GM12878 (cell line): ENCODE measurements around the gene NRSN2. TPM values are rescaled to one million over a fixed set of nuclear protein-coding genes. Genes with fewer than 3 reads are reported as not detected.

Source experiments
- ATAC-seq: fragments of 200-7000 bp; cut with Tn5 transposase; 3 replicates; pipeline ENCODE4 v1.9.1; 2020; ENCODE audit warnings: mild to moderate bottlenecking, moderate library complexity
- BruUV-seq: library from RNA; stranded (reverse); fragments of 400-500 nt; replicated peaks from 2 replicates; lab custom pipeline; 2021; lab: Mats Ljungman, UMichigan
- CTCF ChIA-PET: fragments of 300-600 bp; sonication (Branson Sonifier 250); formaldehyde crosslinking; extraction: SDS; loops from one replicate; lab custom pipeline; 2021; ENCODE audit warnings: inconsistent platforms; lab: Yijun Ruan, JAX
- POLR2A ChIA-PET: fragments of 350-600 bp; formaldehyde crosslinking; extraction: SDS; loops from one replicate; lab custom pipeline; 2021; ENCODE audit warnings: inconsistent platforms; lab: Charles Lee
- RAD21 ChIA-PET: fragments of 300-600 bp; sonication (Branson Sonifier 250); formaldehyde crosslinking; loops from one replicate; lab custom pipeline; 2023; ENCODE audit warnings: antibody characterized with exemption; ENCODE audit not compliant: unreplicated experiment; lab: Charles Lee
- SMC1A ChIA-PET: fragments of 300-600 bp; sonication (Branson Sonifier 250); formaldehyde crosslinking; loops from one replicate; lab custom pipeline; 2023; ENCODE audit not compliant: unreplicated experiment, uncharacterized antibody; lab: Charles Lee
- DNase-seq: peaks from one replicate; pipeline ENCODE4 v3.0.0-alpha.2; 2011; ENCODE audit warnings: low read depth, low spot score
- FAIRE-seq: peaks from 3 replicates; lab custom pipeline; 2011; peaks lifted over from hg19 to GRCh38; lab: Jason Lieb, UNC
- H2AFZ ChIP-seq: 2 replicates; pipeline ENCODE4 v1.6.0; 2011; ENCODE audit warnings: low read depth, low read length, control low read depth; ENCODE audit not compliant: control insufficient read depth
- H3K27ac ChIP-seq: 2 replicates; pipeline ENCODE4 v1.5.1; 2011; ENCODE audit warnings: control low read depth; ENCODE audit not compliant: control insufficient read depth, insufficient read depth
- H3K27me3 ChIP-seq, 2 experiments: replicated peaks in 1 of 2; 2 replicates each; pipeline versions ENCODE4 v1.6.0 to v1.6.1; 2011; ENCODE audit warnings: low read length in 1 of 2; ENCODE audit not compliant: control insufficient read depth in 2 of 2, insufficient read depth in 2 of 2
- H3K36me3 ChIP-seq, 2 experiments: 2 replicates each; pipeline ENCODE4 v1.5.1; 2011; ENCODE audit warnings: low read length in 1 of 2; ENCODE audit not compliant: control insufficient read depth in 2 of 2, insufficient read depth in 2 of 2
- H3K4me1 ChIP-seq: 2 replicates; pipeline ENCODE4 v1.6.1; 2011; ENCODE audit warnings: mild to moderate bottlenecking, low read length, moderate library complexity, mixed read lengths; ENCODE audit not compliant: control insufficient read depth, insufficient read depth
- H3K4me2 ChIP-seq: 2 replicates; pipeline ENCODE4 v1.6.0; 2011; ENCODE audit warnings: control low read depth; ENCODE audit not compliant: control insufficient read depth, insufficient read depth
- H3K4me3 ChIP-seq: fragments of 200-600 bp; sonication (generic); 2 replicates; pipeline ENCODE4 v1.5.1; 2016
- H3K79me2 ChIP-seq: 2 replicates; pipeline ENCODE4 v1.6.0; 2011; ENCODE audit warnings: low read length; ENCODE audit not compliant: control insufficient read depth, insufficient read depth
- H3K9ac ChIP-seq: 2 replicates; pipeline ENCODE4 v1.8.0; 2011; ENCODE audit warnings: low read length, control low read depth, mixed read lengths; ENCODE audit not compliant: control insufficient read depth, insufficient read depth
- H3K9me3 ChIP-seq: replicated peaks from 3 replicates; pipeline ENCODE4 v1.5.1; 2011; ENCODE audit warnings: mild to moderate bottlenecking, low read length; ENCODE audit not compliant: control insufficient read depth, insufficient read depth
- H4K20me1 ChIP-seq: 2 replicates; pipeline ENCODE4 v1.6.0; 2011; ENCODE audit not compliant: control insufficient read depth, insufficient read depth
- GATAD2B ChIP-seq: fragments of 450-650 bp; conservative IDR thresholded peaks from 2 replicates; pipeline ENCODE4 v1.6.1; 2017; ENCODE audit warnings: low read depth, mild to moderate bottlenecking, moderate library complexity
- IKZF2 ChIP-seq, 2 experiments: fragments of 450-650 bp; IDR thresholded peaks; 2 replicates each; pipeline ENCODE4 v1.6.1; 2017; ENCODE audit warnings: mild to moderate bottlenecking in 2 of 2, moderate library complexity in 2 of 2
- MAX ChIP-seq: IDR thresholded peaks from 2 replicates; pipeline ENCODE4 v1.6.1; 2012; ENCODE audit warnings: low read depth, low read length, improper control_type of control experiment
- PRDM15 ChIP-seq: fragments of 450-650 bp; formaldehyde crosslinking; IDR thresholded peaks from 2 replicates; pipeline ENCODE4 v1.4.0; 2020; ENCODE audit warnings: mild to moderate bottlenecking, moderate library complexity
- RAD21 ChIP-seq: IDR thresholded peaks from 2 replicates; pipeline ENCODE4 v1.6.1; 2011; ENCODE audit warnings: mild to moderate bottlenecking, low read depth, low read length, moderate library complexity; ENCODE audit not compliant: insufficient read depth
- USF1 ChIP-seq: IDR thresholded peaks from 2 replicates; pipeline ENCODE4 v1.6.1; 2011; ENCODE audit warnings: borderline replicate concordance, low read depth, mild to moderate bottlenecking, moderate library complexity, mixed read lengths, low read length; ENCODE audit not compliant: insufficient read depth; ENCODE audit errors: extremely low read length
- ZBTB11 ChIP-seq: fragments of 450-650 bp; formaldehyde crosslinking; IDR thresholded peaks from 2 replicates; pipeline ENCODE4 v1.5.0; 2022; ENCODE audit warnings: mild to moderate bottlenecking, missing genetic modification characterization
- WGBS: methylation state at CpG from one replicate; pipeline ENCODE4 v1.1.6; 2016; ENCODE audit warnings: low lambda C conversion rate; ENCODE audit not compliant: insufficient replicate concordance, insufficient coverage; ENCODE audit errors: missing lambda C conversion rate; 5-methylcytosine and 5-hydroxymethylcytosine counted together
- in situ Hi-C: fragments of 300-500 bp; cut with MboI; formaldehyde crosslinking; loops from 9 replicates; pipeline ENCODE4 v1.14.3; 2018; ENCODE audit warnings: mixed read lengths
- intact Hi-C: fragments of 100-400 bp; cut with micrococcal nuclease; formaldehyde crosslinking; loops from one replicate; pipeline ENCODE4 v1.14.2; 2022; ENCODE audit not compliant: unreplicated experiment
- polyA plus RNA-seq, 11 experiments: library from polyadenylated mRNA; depleted of rRNA in 4 of 11; unstranded in 6 of 11; stranded (reverse) in 5 of 11; fragments of >200 nt; fragmentation: Nextera tagmentation in 4 of 11; fragmentation: Illumina TruSeq in 1 of 11; extraction: Ambion mirVana in 4 of 11; extraction: Trizol in 1 of 11; gene quantifications; 1 replicate in 1 of 11; 2 replicates in 10 of 11; pipeline versions ENCODE4 v1.2.1 to v1.2.3, GENCODE V29; 2011 to 2016; ENCODE audit warnings: inconsistent platforms in 2 of 11, missing spikeins in 2 of 11, low read depth in 1 of 11
- total RNA-seq, 4 experiments: library from RNA; depleted of rRNA in 3 of 4; stranded (reverse); fragments of >200 nt in 3 of 4; fragmentation: Illumina TruSeq in 1 of 4; extraction: Trizol in 1 of 4; gene quantifications; 2 replicates each; pipeline versions ENCODE4 v1.2.1 to v1.2.3, GENCODE V29; 2013 to 2021

NRSN2 gene
- total and polyA plus RNA-seq, 10 of the 15 experiments (the other 5 are each of a cell fraction or from before 2014, with no cell fraction given), result 6.2 to 32.4 (median 13.0) TPM

- Histone ChIP-seq H3K4me3 (no peak overlapping the region), H3K9me3 (no peaks in the 10 kb centered on the region), H3K4me2 (no peak overlapping the region)
- FAIRE-seq, result no peak
- SMC1A ChIA-PET, result interaction anchor here (1.0 to 1.5 kb wide), 3 partner anchors 9 to 22 kb away, joined by 3 to 6 read pairs (median 5); no protein-coding TSS in a partner anchor
- intact Hi-C loops, result no loop called here
- no peak for TF ChIP-seq RAD21
- TF ChIP-seq GATAD2B, result no peak
- no peak for TF ChIP-seq USF1
- TF ChIP-seq MAX, result no peak
- no peak for TF ChIP-seq ZBTB11 (CRISPR knock-in tag)
- TF ChIP-seq IKZF2 (IDR thresholded peaks at IDR 0.05), result no peak
- no peak for TF ChIP-seq PRDM15 (CRISPR knock-in tag)
- TF ChIP-seq, all 136 proteins: peak for 0
- H3K36me3 ChIP-seq, result no peaks in the 10 kb centered on the region
- ChIA-PET POLR2A (interaction anchor here (2.5 kb wide), 1 partner anchor 16 kb away, joined by 11 read pairs; the partner anchor contains the start of gene SOX12), RAD21 (interaction anchor here (1.2 to 2.7 kb wide), 3 partner anchors 10 to 42 kb away, joined by 3 to 12 read pairs (median 10); partner anchors contain the start of gene ZCCHC3), CTCF (interaction anchor here (1.1 to 2.3 kb wide), 3 partner anchors 8 to 42 kb away, joined by 5 to 12 read pairs (median 6); no protein-coding TSS in a partner anchor)
- H3K27ac ChIP-seq, result no peak overlapping the region
- WGBS, result 52% methylated on average over 7 of the region's 7 CpGs
- no peak overlapping the region for H2AFZ ChIP-seq
- no peaks in the 10 kb centered on the region for H4K20me1 ChIP-seq
- H3K4me1 ChIP-seq, result peaks cover 4% of the 10 kb centered on the region; the same call in 1 of the 2 replicates
- DNase-seq (no peak), ATAC-seq (no peak)
- H3K27me3 ChIP-seq, result no peaks in the 10 kb centered on the region
- no peak overlapping the region for H3K9ac ChIP-seq
- no TSS peak for BruUV-seq
- in situ Hi-C loops, result no loop called here
- no peaks in the 10 kb centered on the region for H3K79me2 ChIP-seq
Measured at GRCh38 chr20:308427-309038, 38.4 kb upstream of the NRSN2 start.
